Measurements from ENCODE around the gene DIAPH1. TPM values are rescaled to one million over a fixed set of nuclear protein-coding genes. Genes with fewer than 3 reads are reported as not detected.

Gene DIAPH1
- total and polyA plus RNA-seq, 8 donors, result 18.0 to 181 (median 76.6) TPM

- Histone ChIP-seq H3K27ac (no peak overlapping the region), H3K36me3 (peaks cover 0 to 48% (median 41%) of the 10 kb centered on the region in 4 donors), H3K4me3 (no peak overlapping the region), H3K27me3 (no peaks in the 10 kb centered on the region), H3K4me1 (peaks cover 7 to 24% (median 15%) of the 10 kb centered on the region in 4 donors), H3K9me3 (no peaks in the 10 kb centered on the region)
- intact Hi-C loops (cut with DNase I; ENCODE audit: low total_unique reads), result no loop called here
- no peak for DNase-seq
- TF ChIP-seq POLR2AphosphoS5 (IDR thresholded peaks at IDR 0.05), result no peak
- TF ChIP-seq, protein P1, sequence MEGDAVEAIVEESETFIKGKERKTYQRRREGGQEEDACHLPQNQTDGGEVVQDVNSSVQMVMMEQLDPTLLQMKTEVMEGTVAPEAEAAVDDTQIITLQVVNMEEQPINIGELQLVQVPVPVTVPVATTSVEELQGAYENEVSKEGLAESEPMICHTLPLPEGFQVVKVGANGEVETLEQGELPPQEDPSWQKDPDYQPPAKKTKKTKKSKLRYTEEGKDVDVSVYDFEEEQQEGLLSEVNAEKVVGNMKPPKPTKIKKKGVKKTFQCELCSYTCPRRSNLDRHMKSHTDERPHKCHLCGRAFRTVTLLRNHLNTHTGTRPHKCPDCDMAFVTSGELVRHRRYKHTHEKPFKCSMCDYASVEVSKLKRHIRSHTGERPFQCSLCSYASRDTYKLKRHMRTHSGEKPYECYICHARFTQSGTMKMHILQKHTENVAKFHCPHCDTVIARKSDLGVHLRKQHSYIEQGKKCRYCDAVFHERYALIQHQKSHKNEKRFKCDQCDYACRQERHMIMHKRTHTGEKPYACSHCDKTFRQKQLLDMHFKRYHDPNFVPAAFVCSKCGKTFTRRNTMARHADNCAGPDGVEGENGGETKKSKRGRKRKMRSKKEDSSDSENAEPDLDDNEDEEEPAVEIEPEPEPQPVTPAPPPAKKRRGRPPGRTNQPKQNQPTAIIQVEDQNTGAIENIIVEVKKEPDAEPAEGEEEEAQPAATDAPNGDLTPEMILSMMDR (IDR thresholded peaks at IDR 0.05), result no peak
Measured at GRCh38 chr5:141649972-141650371, 31.2 kb upstream of the DIAPH1 start.

DNA sequence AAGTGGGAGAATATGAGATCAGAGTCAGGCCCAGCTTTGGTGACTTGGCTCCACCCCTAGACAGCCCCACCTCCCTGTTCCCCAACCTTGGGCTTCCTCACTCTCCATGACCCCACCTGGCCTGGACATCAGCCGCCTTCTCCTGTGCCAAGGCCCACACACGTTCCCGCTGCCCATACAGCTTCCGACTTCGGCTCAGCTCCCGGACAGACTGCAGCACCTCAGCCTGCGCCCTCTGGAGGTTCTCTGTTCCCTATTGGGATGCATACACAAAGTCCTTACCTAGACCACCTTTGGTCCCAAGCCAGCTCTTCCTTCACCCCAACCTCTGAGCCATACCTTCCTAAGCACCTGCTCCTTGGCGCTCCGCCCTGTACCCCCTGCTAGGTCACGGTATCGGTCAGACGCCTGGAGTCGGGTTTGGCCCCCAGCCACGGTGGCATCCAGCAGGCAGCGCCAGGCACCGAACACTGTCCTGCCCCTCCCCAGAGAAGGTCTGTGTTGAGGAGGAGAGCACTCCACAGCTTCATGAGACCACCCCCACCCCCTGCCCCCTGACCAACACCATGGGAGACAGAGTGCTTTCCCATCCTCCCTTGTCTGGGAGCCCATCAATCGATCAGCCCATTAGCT, 30.4 kb upstream of the DIAPH1 start:
- Histone ChIP-seq H3K27ac (no peak overlapping the region), H3K27me3 (no peaks in the 10 kb centered on the region), H3K4me3 (no peak overlapping the region), H3K9me3 (no peaks in the 10 kb centered on the region), H3K4me1 (peaks cover 7 to 24% (median 15%) of the 10 kb centered on the region in 4 donors), H3K36me3 (peaks cover 0 to 51% (median 48%) of the 10 kb centered on the region in 4 donors)
- no peak for TF ChIP-seq POLR2AphosphoS5 (IDR thresholded peaks at IDR 0.05)
- no peak for TF ChIP-seq POLR2A (IDR thresholded peaks at IDR 0.05)
- no peak for TF ChIP-seq EP300 (IDR thresholded peaks at IDR 0.05)
- TF ChIP-seq, protein P1 (IDR thresholded peaks at IDR 0.05), result no peak
- intact Hi-C loops (cut with DNase I; ENCODE audit: low total_unique reads), result no loop called here
- DNase-seq, result no peak
- 92 to 95% (median 94%) methylated on average over 17 of the region's 17 CpGs for WGBS, 5 donors

DNA sequence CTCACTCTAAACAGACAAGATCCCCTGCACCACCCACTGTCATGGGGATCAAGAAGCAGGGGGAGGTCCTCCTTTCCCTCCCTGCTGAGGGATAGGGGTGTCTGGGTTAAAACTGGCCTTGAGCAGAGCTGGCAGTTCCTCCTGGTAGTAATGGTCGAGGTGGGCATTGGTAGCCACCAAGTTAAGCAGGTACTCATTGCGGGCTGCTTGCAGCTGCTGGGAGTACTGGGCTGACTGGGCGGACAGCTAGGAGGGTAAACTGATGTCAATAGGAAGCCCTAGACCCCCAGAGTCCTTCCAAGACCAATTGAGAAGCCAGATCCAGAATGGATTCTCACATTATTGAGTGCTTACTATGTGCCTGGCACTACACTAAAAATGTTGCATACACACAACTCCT, 29.1 kb upstream of the DIAPH1 start:
- Histone ChIP-seq H3K4me1 (peaks cover 7 to 24% (median 15%) of the 10 kb centered on the region in 4 donors), H3K9me3 (no peaks in the 10 kb centered on the region), H3K4me3 (no peak overlapping the region), H3K27me3 (no peaks in the 10 kb centered on the region), H3K36me3 (peaks cover 0 to 56% (median 54%) of the 10 kb centered on the region in 4 donors), H3K27ac (no peak overlapping the region)
- DNase-seq, result no peak
- intact Hi-C loops (cut with DNase I; ENCODE audit: low total_unique reads), result no loop called here
- TF ChIP-seq POLR2A (IDR thresholded peaks at IDR 0.05) (no peak), EP300 (IDR thresholded peaks at IDR 0.05) (no peak), POLR2AphosphoS5 (IDR thresholded peaks at IDR 0.05) (no peak)
- TF ChIP-seq, protein P1 (IDR thresholded peaks at IDR 0.05), result no peak
- 50 to 91% (median 84%) methylated on average over 1 to 3 of the region's 3 CpGs for WGBS, 5 donors

DNA sequence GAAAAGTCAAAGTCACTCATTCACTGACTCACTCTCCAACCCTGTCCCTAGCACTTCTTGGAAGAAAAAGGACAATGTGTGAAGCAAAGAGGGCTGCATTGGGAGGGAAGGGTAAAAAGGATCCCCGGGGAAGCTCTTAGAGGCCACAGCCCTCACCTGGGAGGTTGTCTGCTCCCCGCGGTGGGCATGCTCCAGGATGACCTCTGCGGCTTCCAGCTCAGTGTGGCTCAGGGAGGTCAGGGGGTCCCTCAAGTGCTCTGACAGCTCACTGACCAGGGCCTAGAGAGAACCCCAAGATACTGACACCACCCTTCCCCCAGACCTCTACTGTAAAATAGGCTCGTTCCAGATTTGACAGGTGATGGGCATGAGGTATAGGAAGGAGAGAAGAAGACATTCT, 28.4 kb upstream of the DIAPH1 start:
- no peak for DNase-seq
- WGBS, 5 donors, result 82 to 91% (median 91%) methylated on average over 5 of the region's 5 CpGs
- intact Hi-C loops (cut with DNase I; ENCODE audit: low total_unique reads), result no loop called here

More for the DNA sequence above, 28.4 kb upstream of the DIAPH1 start:
- Histone ChIP-seq H3K27me3 (no peaks in the 10 kb centered on the region), H3K27ac (no peak overlapping the region), H3K4me1 (peaks cover 7 to 24% (median 15%) of the 10 kb centered on the region in 4 donors), H3K9me3 (no peaks in the 10 kb centered on the region), H3K4me3 (no peak overlapping the region), H3K36me3 (peaks cover 0 to 62% (median 60%) of the 10 kb centered on the region in 4 donors)
- TF ChIP-seq EP300 (IDR thresholded peaks at IDR 0.05) (no peak), POLR2A (IDR thresholded peaks at IDR 0.05) (no peak), POLR2AphosphoS5 (IDR thresholded peaks at IDR 0.05) (no peak)
- TF ChIP-seq, protein P1 (IDR thresholded peaks at IDR 0.05), result no peak
